Activated CD4-positive, alpha-beta T cell treated with anti-CD3 and anti-CD28 coated beads, Interleukin-2, amount 10 ng/mL, durations not matched to agents 7 days and 5 days (primary cell): Measurements from ENCODE around the gene PDC. TPM values are rescaled to one million over a fixed set of nuclear protein-coding genes. Genes with fewer than 3 reads are reported as not detected.
A peak's percentile ranks its signal among the peaks of the same experiment; 100 is the strongest.
"Not testable (repeated sequence)": the region's sequence is repeated elsewhere in the genome, so short reads cannot be mapped to it uniquely, and the experiment has no call there.

Experiments used
- CTCF ChIA-PET: fragments of 350-600 bp; sonication (Branson Sonifier 250); formaldehyde crosslinking; loops from one replicate; lab custom pipeline; 2021; ENCODE audit warnings: antibody characterized with exemption; lab: Charles Lee
- POLR2A ChIA-PET: fragments of 350-600 bp; sonication (Branson Sonifier 250); formaldehyde crosslinking; loops from one replicate; lab custom pipeline; 2021; ENCODE audit warnings: antibody characterized with exemption; lab: Charles Lee
- DNase-seq: peaks from one replicate; pipeline ENCODE4 v3.0.0-alpha.2; 2020
- H3K27ac Mint-ChIP-seq: one replicate; pipeline ENCODE4 v1.8.0; 2021; ENCODE audit warnings: mild to moderate bottlenecking, moderate library complexity, mixed read lengths
- H3K27me3 Mint-ChIP-seq: one replicate; pipeline ENCODE4 v1.8.0; 2021; ENCODE audit warnings: mixed read lengths
- H3K36me3 Mint-ChIP-seq: one replicate; pipeline ENCODE4 v1.8.0; 2021; ENCODE audit warnings: low read depth, mixed read lengths
- H3K4me1 Mint-ChIP-seq: one replicate; pipeline ENCODE4 v1.8.0; 2021; ENCODE audit warnings: mixed read lengths
- H3K4me3 Mint-ChIP-seq: one replicate; pipeline ENCODE4 v1.8.0; 2021; ENCODE audit warnings: mild to moderate bottlenecking, moderate library complexity, mixed read lengths
- H3K9me3 Mint-ChIP-seq: one replicate; pipeline ENCODE4 v1.8.0; 2021; ENCODE audit warnings: mixed read lengths
- total RNA-seq, 2 experiments: library from RNA; stranded (reverse); gene quantifications; one replicate each; pipeline ENCODE4 v1.2.3, GENCODE V29; 2021

The PDC gene
- total RNA-seq, 2 experiments from 2014 or later = not detected

GRCh38 chr1:186420311-186420710 is 40.6 kb downstream of the PDC start:
- Mint-ChIP-seq H3K27ac (peak overlapping the region; percentile 91), H3K4me3 (peak overlapping the region; percentile 8), H3K9me3 (peaks cover 1% of the 10 kb centered on the region), H3K27me3 (no peaks in the 10 kb centered on the region), H3K36me3 (peaks cover 24% of the 10 kb centered on the region), H3K4me1 (peaks cover 21% of the 10 kb centered on the region)
- ChIA-PET POLR2A (interaction anchor here (0.7 kb wide), 1 partner anchor 10 kb away, joined by 6 read pairs; no protein-coding TSS in a partner anchor), CTCF (interaction anchor here (1.0 to 1.5 kb wide), 2 partner anchors 20 to 31 kb away, joined by 3 read pairs; no protein-coding TSS in a partner anchor)
- no peak for DNase-seq

GRCh38 chr1:186418503-186418902 is 42.4 kb downstream of the PDC start:
- H3K9me3 Mint-ChIP-seq = no peaks in the 10 kb centered on the region
- H3K27me3 Mint-ChIP-seq = no peaks in the 10 kb centered on the region
- no peak overlapping the region for H3K4me3 Mint-ChIP-seq
- no peak overlapping the region for H3K27ac Mint-ChIP-seq
- POLR2A ChIA-PET = no interaction called here
- CTCF ChIA-PET = interaction anchor here (1.1 kb wide), 1 partner anchor 73 kb away, joined by 4 read pairs; no protein-coding TSS in a partner anchor
- peaks cover 22% of the 10 kb centered on the region for H3K36me3 Mint-ChIP-seq
- no peak for DNase-seq
- H3K4me1 Mint-ChIP-seq = peaks cover 19% of the 10 kb centered on the region

DNA sequence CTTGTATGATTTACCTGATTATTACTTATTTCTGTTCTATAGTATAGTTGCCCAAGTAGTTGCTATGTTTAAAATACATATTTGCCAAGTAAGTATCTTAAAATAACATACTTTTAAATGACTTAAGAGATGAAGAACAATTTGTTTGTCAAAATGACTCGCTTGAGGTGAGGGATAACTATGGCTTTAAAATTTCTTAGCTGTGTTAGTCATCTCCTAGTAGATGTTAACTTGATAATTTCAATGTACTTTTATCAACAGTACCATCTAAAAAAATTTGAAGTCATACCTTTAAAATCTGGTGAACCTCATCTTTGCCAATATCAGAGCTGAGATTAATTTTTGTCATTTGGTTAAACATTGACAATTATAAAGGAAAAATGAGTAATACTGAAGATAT is 47.6 kb downstream of the PDC start:
- no peak for DNase-seq
- CTCF ChIA-PET = interaction anchor here (1.4 kb wide), 1 partner anchor 38 kb away, joined by 3 read pairs; the partner anchor contains the start of genes ODR4 and TPR
- Mint-ChIP-seq H3K36me3 (peaks cover 4% of the 10 kb centered on the region), H3K27ac (no peak overlapping the region), H3K4me3 (no peak overlapping the region), H3K27me3 (no peaks in the 10 kb centered on the region), H3K9me3 (no peaks in the 10 kb centered on the region), H3K4me1 (peaks cover 2% of the 10 kb centered on the region)
- POLR2A ChIA-PET = no interaction called here

DNA sequence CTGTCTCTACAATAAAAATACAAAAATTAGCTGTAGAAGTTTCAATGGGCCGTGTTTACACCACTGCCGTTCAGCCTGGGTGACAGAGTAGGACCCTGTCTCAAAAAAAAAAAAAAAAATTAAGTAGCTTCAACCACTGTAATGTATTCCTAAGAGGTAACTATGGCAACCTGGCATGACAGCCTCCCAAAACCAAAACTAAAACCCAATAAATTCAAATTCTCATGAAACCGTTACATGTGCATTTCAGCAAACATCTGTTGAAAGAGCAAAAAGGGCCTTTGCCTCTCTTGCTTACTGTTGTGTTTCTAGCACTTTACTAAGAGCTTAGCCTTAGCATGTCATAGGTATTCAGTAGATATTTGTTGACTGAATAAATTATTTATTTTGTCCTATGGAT is 51.8 kb downstream of the PDC start:
- CTCF ChIA-PET = no interaction called here

DNA sequence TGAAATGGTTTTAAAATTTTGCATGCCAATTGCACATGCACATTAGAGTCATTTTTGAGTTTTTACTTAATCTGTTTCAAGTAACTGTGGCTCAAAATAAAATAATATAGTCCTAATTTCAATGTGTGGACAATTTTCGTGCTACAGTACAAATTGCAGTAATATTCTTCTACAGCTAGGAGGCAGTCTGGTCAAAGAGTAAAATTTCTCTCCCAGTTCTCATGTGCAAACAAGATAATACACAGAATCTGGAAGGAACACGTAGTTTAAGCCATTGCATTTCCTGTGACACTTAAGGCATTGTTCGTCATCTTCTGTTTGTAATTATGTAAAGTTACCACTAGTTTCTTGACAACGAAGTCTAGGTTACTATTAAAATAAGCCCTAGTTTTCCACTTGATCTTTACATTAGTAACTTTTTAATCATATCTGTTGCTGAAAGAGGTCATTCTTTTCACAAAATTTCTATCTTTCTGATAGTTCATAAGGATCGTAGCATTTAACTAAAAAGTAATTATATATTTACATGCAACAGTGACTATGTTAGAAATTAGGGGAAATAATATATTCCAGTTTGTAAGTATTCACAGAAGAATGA is 56.4 kb downstream of the PDC start:
- CTCF ChIA-PET = interaction anchor here (0.6 to 1.4 kb wide), 2 partner anchors 364 to 430 kb away, joined by 3 read pairs; no protein-coding TSS in a partner anchor
- Mint-ChIP-seq H3K4me3 (no peak overlapping the region), H3K27ac (no peak overlapping the region), H3K27me3 (no peaks in the 10 kb centered on the region), H3K4me1 (peaks cover 13% of the 10 kb centered on the region), H3K36me3 (peaks cover 17% of the 10 kb centered on the region), H3K9me3 (no peaks in the 10 kb centered on the region)
- DNase-seq = peak; percentile 24
- POLR2A ChIA-PET = no interaction called here

More for the DNA sequence above, 51.8 kb downstream of the PDC start:
- POLR2A ChIA-PET = no interaction called here
- Mint-ChIP-seq H3K27ac (no peak overlapping the region), H3K4me3 (no peak overlapping the region), H3K4me1 (peaks cover 13% of the 10 kb centered on the region), H3K27me3 (no peaks in the 10 kb centered on the region), H3K36me3 (peaks cover 9% of the 10 kb centered on the region), H3K9me3 (no peaks in the 10 kb centered on the region)
- no peak for DNase-seq

GRCh38 chr1:186403632-186404031 is 57.3 kb downstream of the PDC start:
- H3K4me1 Mint-ChIP-seq = peaks cover 11% of the 10 kb centered on the region
- H3K4me3 Mint-ChIP-seq = no peak overlapping the region
- no peak overlapping the region for H3K27ac Mint-ChIP-seq
- ChIA-PET POLR2A (no interaction called here), CTCF (interaction anchor here (1.4 kb wide), 1 partner anchor 365 kb away, joined by 3 read pairs; no protein-coding TSS in a partner anchor)
- DNase-seq = no peak
- no peaks in the 10 kb centered on the region for H3K9me3 Mint-ChIP-seq
- H3K36me3 Mint-ChIP-seq = peaks cover 20% of the 10 kb centered on the region
- no peaks in the 10 kb centered on the region for H3K27me3 Mint-ChIP-seq

DNA sequence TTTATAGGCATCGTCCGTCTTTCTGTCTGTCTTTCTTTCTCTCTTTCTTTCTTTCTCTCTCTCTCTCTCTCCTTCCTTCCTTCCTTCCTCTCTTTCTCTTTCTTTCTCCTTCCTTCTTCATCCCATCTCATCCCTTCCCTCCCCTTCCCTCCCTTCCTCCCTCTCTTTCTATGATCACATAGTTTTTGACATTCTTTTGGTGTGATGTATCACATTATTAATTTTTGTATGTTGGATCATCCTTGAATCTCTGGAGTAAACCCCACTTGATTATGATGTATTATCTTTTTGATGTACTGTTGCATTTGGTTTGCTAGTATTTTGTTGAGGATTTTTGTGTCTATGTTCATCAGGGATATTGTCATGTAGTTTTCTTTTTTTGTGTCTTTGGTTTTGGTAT is 59.5 kb downstream of the PDC start:
- H3K27me3 Mint-ChIP-seq, POLR2A ChIA-PET, H3K4me1 Mint-ChIP-seq, H3K27ac Mint-ChIP-seq, DNase-seq, H3K9me3 Mint-ChIP-seq, CTCF ChIA-PET, H3K4me3 Mint-ChIP-seq: not testable (repeated sequence)
- H3K36me3 Mint-ChIP-seq = peaks cover 16% of the 10 kb centered on the region

Other genes with a start within 250 kb of the PDC start
- gene PRG4, start 164.8 kb downstream of the PDC start, total RNA-seq = under 1 TPM; 0.69 to 0.92 TPM
- gene TPR, start 85.9 kb downstream of the PDC start, total RNA-seq = 100 to 1,000 TPM; 165 to 167 TPM
- 10 to 100 TPM; 12.4 to 13.3 TPM for gene ODR4, start 85.3 kb downstream of the PDC start, total RNA-seq
- gene PTGS2, start 219.3 kb upstream of the PDC start, total RNA-seq = not detected